GM12874 (cell line): ENCODE results near the gene SNX27.

Source experiments
- TF ChIP-seq, protein P1 (sequence below): IDR thresholded peaks from 2 replicates; pipeline ENCODE4 v1.5.1; 2011; ENCODE audit warnings: low read depth, mild to moderate bottlenecking, control low read depth, low read length, moderate library complexity; ENCODE audit not compliant: insufficient read depth

The SNX27 gene

DNA sequence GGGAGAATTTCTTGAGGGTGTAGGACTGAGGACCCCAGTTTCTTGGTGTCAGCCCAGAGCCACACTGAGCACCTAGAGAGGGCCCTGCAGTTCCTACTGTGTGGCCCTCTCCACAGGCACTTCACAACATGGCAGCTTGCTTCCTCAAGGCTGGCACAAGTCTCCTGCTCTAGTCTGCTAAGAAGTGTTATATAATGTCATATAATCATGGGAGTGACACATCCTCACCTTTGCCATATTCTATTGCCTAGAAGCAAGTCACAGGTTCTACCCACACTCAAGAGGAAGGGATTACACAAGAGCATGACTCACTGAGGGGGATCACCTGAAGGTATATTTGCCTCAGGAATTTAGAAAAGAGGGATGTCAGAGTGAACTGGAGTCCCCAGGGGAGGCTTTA lies 5.5 kb upstream of the SNX27 start:
- TF ChIP-seq, protein P1, sequence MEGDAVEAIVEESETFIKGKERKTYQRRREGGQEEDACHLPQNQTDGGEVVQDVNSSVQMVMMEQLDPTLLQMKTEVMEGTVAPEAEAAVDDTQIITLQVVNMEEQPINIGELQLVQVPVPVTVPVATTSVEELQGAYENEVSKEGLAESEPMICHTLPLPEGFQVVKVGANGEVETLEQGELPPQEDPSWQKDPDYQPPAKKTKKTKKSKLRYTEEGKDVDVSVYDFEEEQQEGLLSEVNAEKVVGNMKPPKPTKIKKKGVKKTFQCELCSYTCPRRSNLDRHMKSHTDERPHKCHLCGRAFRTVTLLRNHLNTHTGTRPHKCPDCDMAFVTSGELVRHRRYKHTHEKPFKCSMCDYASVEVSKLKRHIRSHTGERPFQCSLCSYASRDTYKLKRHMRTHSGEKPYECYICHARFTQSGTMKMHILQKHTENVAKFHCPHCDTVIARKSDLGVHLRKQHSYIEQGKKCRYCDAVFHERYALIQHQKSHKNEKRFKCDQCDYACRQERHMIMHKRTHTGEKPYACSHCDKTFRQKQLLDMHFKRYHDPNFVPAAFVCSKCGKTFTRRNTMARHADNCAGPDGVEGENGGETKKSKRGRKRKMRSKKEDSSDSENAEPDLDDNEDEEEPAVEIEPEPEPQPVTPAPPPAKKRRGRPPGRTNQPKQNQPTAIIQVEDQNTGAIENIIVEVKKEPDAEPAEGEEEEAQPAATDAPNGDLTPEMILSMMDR = no peak

DNA sequence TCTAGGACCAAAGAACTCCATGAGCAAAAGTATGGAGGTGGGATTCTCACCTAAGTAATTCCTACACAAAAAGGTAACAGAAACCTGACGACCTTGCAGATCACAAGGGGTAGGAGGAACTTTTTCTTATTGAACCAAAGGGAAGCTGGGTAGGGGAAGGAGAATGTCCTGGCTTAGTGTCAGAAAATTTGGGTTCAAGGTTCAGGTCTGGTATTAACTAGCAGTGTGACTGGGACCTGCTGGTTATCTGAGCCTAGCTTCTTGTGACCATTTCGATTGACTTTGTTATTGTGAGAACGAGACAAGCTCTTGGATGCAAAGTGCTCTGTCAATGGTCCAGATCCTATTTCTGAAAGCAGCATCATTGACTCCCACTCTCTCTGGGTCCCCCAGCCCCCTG lies 5.0 kb upstream of the SNX27 start:
- TF ChIP-seq, protein P1 = no peak

DNA sequence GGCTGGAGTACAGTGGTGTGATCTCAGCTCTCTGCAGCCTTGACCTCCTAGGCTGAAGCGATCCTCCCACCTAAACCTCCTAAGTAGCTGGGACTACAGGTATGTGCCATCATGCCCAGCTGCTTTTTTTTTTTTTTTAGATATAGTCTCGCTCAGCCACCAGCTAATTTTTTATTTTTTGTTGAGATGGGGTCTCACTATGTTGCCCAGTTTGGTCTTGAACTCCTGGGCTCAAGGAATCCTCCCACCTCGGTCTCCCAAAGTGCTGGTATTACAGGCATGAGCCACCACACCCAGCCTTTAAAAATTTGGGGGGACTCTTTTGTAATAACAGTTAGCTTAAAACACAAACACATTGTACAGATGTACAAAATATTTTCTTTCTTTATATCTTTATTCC lies 1.7 kb upstream of the SNX27 start:
- TF ChIP-seq, protein P1 = no peak

DNA sequence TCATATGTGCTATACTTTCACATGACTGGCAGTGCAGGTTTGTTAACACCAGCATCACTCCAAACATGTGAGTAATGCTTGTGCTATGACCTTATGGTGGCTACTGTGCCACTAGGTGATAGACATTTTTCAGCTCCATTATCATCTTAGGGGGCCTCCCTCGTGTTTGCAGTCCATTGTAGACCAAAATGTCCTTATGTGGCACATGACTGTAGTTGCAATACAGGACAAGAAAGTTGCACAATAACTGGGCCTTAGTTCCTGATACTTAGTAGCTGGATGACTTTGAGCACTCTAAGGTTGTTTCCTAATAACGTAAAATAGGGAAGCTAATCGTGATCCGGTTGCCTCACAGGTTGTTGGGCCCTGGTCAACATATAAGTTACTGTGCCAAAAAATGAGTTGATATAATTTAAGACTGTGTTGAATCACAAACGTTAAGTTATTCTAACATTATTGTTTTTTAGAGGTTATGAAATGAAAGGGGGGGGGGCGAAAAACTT lies 511 bp upstream of the SNX27 start:
- TF ChIP-seq, protein P1 = no peak

DNA sequence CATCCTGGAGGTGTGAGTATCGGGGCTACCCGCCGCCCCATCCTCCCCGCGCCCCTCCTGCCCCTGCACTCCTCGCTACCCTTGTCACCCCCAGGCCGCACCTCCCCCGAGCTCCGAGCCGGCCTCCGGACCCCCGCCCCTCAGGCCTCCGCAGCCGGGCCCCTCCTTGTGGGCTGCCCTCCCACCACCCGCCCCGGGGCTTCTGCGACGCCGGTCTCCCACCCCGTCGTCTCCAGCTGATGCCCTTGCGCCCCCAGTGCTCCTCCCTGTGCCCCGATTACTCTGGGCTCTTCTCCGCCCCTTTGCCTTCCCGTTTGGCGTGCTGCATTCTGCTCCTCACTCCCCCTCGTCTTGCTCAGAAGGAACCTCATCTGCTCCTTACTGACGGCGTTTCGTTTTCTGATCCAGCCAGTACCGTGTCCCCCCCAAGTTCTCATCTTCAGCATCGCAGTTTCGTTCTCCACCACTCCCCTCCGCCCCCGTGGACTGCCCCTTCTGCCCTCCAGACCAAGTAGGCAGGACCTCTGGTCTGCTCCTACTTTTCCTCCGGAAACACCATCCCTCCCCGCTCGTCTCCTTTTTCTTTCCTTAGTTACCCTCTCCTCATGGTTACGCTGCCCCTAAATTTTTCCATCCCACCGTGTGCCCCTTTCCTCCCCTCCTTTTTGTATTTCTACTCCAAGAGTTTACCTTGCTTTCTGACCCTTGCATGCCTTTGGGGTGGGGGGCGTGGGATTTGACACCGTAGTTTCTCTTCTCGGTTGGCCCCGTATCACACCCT lies 841 bp downstream of the SNX27 start:
- TF ChIP-seq, protein P1 = no peak

DNA sequence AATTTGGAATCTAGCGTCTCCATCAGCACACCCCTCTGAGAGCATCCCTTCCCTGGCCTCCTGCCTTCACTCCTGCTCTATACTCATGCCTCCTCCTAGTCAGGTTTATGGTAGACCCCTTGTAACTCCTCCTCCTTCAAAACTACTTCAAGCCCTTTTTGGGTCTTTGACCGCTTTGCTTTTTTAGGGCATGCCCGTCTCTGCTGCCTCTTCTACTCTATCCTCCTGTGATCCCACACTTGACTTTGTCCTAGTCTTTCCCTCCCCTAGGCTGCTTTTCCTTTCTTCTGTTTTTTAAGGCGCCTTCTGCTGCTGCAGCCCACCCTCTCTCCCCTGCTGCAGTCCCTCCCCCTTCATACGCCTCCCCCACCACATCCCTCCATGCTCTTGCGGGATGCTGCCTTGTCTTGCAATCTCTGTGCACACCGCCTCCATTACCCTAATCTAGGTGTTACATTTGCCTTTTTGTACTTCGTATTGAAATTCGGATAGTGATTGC lies 1.5 kb downstream of the SNX27 start:
- TF ChIP-seq, protein P1 = no peak

DNA sequence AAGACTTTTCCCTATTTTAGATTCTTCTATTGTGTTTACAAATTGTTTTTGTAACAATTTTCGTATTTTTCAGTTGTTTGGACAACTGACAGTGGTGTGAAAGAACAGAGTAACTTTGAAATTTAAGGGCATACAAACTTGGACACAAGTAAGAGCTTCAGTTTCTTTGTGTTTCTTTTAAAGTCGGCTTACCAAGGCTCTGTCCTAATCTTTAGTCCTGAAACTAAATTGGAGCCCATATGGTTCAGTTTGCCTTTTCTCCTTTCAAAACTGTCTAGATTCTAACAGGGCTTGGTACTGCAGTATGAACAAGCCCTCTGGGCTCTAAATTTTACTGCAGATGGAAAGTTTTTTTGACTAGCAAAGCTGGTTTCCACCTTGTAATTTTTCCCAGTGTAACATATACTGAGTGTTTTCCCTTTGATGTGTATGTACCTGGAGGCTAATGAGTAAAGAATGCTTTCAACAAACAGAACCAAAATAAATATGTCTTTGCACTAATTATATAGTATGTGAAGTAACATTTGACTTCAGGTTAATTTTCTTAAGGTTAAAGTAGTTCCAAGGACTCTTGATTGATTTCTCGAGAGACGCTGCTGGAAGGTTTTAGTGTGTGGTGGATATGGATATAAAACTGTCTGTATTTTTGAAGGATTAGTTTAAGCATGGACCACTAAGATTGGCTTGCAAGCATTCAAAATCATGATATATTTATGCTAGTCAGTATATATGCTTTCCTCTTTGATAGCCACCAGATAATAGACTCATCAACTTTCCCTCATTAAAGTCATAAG lies 4.1 kb downstream of the SNX27 start:
- TF ChIP-seq, protein P1 = no peak
